ENCODE measurements around the gene HIP1R.

Gene HIP1R

DNA sequence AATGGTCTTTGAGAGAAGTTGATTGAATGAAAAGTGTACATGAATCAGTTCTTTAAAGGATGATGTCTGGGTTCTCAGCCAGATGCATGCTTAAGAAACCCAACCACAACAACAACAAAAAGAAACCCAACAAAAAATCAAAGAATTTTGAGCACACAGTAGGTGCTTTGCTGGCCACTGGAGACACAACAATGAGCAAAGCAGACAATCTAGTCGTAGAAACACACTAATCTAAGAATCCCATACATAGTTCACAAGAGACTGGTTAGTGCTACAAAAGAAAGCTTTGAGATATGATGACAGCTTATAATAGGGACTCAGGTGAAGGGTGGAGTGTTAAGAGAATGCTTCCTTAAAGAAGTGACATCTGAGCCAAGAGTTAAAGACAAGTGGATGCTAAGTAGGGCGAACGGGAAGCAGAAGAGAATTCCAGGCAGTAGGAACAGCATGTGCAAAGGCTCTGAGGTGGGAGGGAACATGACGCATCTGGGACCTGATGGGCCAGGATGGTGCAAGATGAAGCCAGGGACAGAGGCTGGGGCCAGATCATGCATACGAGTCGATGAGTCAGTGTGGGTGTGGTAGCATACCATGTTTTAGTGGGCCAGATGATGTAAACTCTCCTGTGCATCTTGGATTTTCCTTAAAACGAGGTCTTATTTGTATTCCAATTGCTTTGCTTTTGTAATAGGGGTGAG lies 4.6 kb upstream of the HIP1R start (continued):
- 0 out of 2 replicates have a peak, but pooled peaks have one; percentile 38 for TF ChIP-seq TSHZ1 (tag by site-specific recombination; IDR thresholded peaks at IDR 0.05; ENCODE audit: borderline replicate concordance)
- no peak for TF ChIP-seq FEZF1 (tag by site-specific recombination; IDR thresholded peaks at IDR 0.05)
- peak; percentile 80 for TF ChIP-seq PATZ1 (tag by site-specific recombination; IDR thresholded peaks at IDR 0.05)
- TF ChIP-seq, protein P1, sequence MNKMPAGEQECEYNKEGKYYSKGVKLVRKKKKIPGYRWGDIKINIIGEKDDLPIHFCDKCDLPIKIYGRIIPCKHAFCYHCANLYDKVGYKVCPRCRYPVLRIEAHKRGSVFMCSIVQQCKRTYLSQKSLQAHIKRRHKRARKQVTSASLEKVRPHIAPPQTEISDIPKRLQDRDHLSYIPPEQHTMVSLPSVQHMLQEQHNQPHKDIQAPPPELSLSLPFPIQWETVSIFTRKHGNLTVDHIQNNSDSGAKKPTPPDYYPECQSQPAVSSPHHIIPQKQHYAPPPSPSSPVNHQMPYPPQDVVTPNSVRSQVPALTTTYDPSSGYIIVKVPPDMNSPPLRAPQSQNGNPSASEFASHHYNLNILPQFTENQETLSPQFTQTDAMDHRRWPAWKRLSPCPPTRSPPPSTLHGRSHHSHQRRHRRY (tag by site-specific recombination; IDR thresholded peaks at IDR 0.05), result no peak
- TF ChIP-seq OVOL3 (tag by site-specific recombination; IDR thresholded peaks at IDR 0.05), result no peak
- TF ChIP-seq, protein P2, sequence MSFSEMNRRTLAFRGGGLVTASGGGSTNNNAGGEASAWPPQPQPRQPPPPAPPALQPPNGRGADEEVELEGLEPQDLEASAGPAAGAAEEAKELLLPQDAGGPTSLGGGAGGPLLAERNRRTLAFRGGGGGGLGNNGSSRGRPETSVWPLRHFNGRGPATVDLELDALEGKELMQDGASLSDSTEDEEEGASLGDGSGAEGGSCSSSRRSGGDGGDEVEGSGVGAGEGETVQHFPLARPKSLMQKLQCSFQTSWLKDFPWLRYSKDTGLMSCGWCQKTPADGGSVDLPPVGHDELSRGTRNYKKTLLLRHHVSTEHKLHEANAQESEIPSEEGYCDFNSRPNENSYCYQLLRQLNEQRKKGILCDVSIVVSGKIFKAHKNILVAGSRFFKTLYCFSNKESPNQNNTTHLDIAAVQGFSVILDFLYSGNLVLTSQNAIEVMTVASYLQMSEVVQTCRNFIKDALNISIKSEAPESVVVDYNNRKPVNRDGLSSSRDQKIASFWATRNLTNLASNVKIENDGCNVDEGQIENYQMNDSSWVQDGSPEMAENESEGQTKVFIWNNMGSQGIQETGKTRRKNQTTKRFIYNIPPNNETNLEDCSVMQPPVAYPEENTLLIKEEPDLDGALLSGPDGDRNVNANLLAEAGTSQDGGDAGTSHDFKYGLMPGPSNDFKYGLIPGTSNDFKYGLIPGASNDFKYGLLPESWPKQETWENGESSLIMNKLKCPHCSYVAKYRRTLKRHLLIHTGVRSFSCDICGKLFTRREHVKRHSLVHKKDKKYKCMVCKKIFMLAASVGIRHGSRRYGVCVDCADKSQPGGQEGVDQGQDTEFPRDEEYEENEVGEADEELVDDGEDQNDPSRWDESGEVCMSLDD (tag by site-specific recombination; IDR thresholded peaks at IDR 0.05), result 0 out of 2 replicates have a peak, but pooled peaks have one; percentile 31
- TF ChIP-seq MEIS1 (CRISPR knock-in tag; IDR thresholded peaks at IDR 0.05; ENCODE audit: borderline replicate concordance), result no peak
- TF ChIP-seq ZBTB8A (tag by site-specific recombination; IDR thresholded peaks at IDR 0.05), result no peak
- TF ChIP-seq, protein P3, sequence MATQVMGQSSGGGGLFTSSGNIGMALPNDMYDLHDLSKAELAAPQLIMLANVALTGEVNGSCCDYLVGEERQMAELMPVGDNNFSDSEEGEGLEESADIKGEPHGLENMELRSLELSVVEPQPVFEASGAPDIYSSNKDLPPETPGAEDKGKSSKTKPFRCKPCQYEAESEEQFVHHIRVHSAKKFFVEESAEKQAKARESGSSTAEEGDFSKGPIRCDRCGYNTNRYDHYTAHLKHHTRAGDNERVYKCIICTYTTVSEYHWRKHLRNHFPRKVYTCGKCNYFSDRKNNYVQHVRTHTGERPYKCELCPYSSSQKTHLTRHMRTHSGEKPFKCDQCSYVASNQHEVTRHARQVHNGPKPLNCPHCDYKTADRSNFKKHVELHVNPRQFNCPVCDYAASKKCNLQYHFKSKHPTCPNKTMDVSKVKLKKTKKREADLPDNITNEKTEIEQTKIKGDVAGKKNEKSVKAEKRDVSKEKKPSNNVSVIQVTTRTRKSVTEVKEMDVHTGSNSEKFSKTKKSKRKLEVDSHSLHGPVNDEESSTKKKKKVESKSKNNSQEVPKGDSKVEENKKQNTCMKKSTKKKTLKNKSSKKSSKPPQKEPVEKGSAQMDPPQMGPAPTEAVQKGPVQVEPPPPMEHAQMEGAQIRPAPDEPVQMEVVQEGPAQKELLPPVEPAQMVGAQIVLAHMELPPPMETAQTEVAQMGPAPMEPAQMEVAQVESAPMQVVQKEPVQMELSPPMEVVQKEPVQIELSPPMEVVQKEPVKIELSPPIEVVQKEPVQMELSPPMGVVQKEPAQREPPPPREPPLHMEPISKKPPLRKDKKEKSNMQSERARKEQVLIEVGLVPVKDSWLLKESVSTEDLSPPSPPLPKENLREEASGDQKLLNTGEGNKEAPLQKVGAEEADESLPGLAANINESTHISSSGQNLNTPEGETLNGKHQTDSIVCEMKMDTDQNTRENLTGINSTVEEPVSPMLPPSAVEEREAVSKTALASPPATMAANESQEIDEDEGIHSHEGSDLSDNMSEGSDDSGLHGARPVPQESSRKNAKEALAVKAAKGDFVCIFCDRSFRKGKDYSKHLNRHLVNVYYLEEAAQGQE (tag by site-specific recombination; IDR thresholded peaks at IDR 0.05), result no peak
- TF ChIP-seq ZNF473 (tag by site-specific recombination; IDR thresholded peaks at IDR 0.05), result peak; percentile 10; the same call in 1 of the 2 replicates
- TF ChIP-seq ZFP69B (tag by site-specific recombination; IDR thresholded peaks at IDR 0.05), result peak; percentile 47; the same call in 1 of the 2 replicates
- no peak for TF ChIP-seq SALL2 (tag by site-specific recombination; IDR thresholded peaks at IDR 0.05; ENCODE audit: borderline replicate concordance)
- TF ChIP-seq ZNF169 (tag by site-specific recombination; IDR thresholded peaks at IDR 0.05), result no peak
- TF ChIP-seq, protein P4, sequence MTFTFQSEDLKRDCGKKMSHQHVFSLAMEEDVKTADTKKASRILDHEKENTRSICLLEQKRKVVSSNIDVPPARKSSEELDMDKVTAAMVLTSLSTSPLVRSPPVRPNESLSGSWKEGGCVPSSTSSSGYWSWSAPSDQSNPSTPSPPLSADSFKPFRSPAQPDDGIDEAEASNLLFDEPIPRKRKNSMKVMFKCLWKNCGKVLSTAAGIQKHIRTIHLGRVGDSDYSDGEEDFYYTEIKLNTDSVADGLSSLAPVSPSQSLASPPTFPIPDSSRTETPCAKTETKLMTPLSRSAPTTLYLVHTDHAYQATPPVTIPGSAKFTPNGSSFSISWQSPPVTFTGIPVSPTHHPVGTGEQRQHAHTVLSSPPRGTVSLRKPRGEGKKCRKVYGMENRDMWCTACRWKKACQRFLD (tag by site-specific recombination; IDR thresholded peaks at IDR 0.05), result no peak
- TF ChIP-seq ZNF433 (tag by site-specific recombination; IDR thresholded peaks at IDR 0.05; ENCODE audit: low read depth), result no peak
- no peak for TF ChIP-seq ZIC2 (tag by site-specific recombination; IDR thresholded peaks at IDR 0.05)
- TF ChIP-seq, protein P5, sequence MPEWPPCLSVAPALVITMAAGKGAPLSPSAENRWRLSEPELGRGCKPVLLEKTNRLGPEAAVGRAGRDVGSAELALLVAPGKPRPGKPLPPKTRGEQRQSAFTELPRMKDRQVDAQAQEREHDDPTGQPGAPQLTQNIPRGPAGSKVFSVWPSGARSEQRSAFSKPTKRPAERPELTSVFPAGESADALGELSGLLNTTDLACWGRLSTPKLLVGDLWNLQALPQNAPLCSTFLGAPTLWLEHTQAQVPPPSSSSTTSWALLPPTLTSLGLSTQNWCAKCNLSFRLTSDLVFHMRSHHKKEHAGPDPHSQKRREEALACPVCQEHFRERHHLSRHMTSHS (tag by site-specific recombination; IDR thresholded peaks at IDR 0.05), result no peak
- no peak for TF ChIP-seq ZNF112 (tag by site-specific recombination; IDR thresholded peaks at IDR 0.05)
- no peak for TF ChIP-seq ZNF48 (tag by site-specific recombination; IDR thresholded peaks at IDR 0.05)
- TF ChIP-seq HOXD13 (CRISPR knock-in tag; IDR thresholded peaks at IDR 0.05; ENCODE audit: borderline replicate concordance), result no peak
- no peak for TF ChIP-seq ZFP37 (tag by site-specific recombination; IDR thresholded peaks at IDR 0.05)
- TF ChIP-seq ZNF18 (tag by site-specific recombination; IDR thresholded peaks at IDR 0.05), result no peak

Measured in HEK293 (cell line).